Caki2 (cell line): ENCODE data around the gene COL4A1. TPM values are rescaled to one million over a fixed set of nuclear protein-coding genes. Genes with fewer than 3 reads are reported as not detected.
A peak's percentile ranks its signal among the peaks of the same experiment; 100 is the strongest.

ENCODE experiments used
- DNase-seq: peaks from one replicate; pipeline ENCODE4 v3.0.0-alpha.2; 2015; ENCODE audit warnings: low read depth
- in situ Hi-C: cut with HindIII; loops from 2 replicates; pipeline ENCODE4 v1.10.0; 2016; ENCODE audit warnings: low sequenced_read_pairs, low pct_unique_long_range_greater_than_20kb, mixed read lengths
- total RNA-seq: library from RNA; depleted of rRNA; stranded (reverse); fragments of >200 nt; shearing (Covaris generic); gene quantifications from 2 replicates; pipeline ENCODE4 v1.2.3, GENCODE V29; 2014; ENCODE audit warnings: low replicate concordance

The COL4A1 gene
- total RNA-seq, 1 experiment from 2014 or later: 454 TPM

DNA sequence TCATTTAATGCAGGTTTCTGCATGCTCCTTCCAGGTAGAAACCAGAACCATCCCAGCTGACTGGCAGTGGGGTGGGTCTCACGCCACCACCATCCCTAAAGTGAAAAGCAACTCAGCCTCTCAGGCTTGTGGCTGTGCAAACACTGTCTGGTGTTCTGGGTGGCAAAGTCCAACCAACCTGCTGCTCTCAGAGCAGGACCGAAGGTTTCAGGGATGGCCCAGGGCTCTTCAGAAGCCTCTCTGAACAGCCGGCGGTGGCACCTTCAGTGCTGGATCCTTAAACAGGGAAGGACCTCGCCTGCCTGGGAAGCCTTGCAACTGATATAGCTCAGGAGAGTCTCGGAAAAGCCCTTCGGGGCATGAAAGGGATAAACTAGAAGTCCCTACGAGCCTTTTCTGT, 100.8 kb downstream of the COL4A1 start:
- no peak for DNase-seq
- in situ Hi-C loops: no loop called here

GRCh38 chr13:110201114-110201513, 105.8 kb downstream of the COL4A1 start:
- in situ Hi-C loops: no loop called here
- no peak for DNase-seq

DNA sequence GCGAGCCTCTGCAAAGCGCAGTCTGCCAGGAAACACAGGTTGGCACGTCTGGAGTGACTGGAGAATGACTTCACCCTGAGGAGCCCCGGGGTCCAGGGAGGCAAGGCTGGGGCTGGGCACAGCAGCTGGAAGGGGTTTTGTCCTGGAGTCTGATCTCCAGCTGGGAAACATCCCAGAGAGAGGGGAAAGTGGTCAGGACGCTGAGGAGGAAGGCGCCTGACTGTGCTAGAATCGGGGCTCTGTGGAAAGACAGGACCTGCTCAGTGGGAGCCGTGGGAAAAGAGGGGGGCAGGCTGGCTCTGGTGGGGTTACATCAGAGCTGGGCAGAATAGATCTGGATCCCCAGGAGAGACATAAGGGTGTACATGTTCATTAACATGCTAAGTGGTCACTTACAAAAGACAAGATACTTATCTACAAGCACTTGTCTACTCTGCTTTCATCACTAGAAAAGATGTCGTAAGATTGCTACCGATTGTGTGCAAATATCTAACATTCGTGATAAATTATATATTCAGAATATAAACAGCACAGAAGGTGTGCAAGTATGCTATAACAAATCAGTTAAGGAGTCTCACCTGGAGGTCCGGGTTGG, 106.6 kb downstream of the COL4A1 start:
- DNase-seq: no peak
- in situ Hi-C loops: no loop called here

DNA sequence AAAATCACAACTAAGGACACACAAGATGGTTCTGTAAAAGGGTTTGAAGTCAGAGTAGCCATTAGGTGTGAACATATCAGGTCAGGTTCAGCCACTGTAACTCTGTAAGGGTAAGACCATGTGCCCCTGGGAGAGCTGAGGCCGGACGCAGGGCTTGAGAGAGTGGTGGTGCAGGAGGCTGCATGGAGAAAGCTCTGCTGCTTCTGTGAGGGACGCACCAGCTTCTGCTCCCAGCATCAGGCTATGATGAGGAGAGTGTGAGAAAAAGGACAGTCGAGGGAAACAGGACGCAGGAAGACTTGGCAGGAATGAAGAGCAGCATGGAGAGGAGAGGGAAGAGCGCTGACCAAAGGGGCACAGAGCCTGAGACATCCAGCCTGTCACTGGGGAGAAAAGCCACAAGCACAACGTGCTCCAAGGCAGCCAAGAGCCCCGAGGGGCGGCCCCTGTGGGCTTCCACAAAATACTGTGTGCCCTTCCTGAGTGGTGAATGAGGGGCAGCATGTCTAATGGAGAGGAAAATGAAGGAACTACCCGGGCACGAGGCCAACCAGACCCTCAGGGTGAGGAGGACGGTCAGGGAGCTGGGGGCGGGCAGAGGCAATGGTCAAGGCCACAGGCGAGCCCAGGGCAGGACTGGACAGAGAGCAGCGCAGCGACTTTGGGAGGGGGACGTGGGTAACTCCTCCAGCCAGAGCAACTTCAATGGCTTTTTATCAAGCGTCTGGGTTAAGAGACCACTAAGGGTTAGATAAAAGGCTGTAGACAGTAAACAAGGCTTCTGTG, 107.7 kb downstream of the COL4A1 start:
- in situ Hi-C loops: no loop called here
- no peak for DNase-seq

DNA sequence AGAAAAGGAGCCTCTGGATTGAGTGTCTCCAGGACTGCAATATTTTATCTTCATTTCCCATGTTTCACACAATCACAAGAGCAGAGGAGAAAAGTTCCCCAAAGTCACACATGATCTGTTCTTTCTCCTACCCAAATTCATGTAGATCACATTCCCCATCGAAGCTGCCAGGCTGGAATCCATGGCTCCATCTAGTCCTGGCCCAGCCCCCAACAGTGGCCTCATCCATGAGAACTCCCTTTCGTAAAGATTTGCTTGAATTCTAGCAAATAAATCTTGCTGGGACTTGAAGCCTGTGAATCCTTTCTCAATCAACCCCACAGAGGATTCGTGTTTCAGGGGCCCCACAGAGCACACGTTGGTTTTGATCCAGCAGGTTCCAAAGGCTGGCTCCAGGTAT, 109.5 kb downstream of the COL4A1 start:
- in situ Hi-C loops: no loop called here
- no peak for DNase-seq

- in situ Hi-C loops: no loop called here
- no peak for DNase-seq
These were observed 109.9 kb downstream of the COL4A1 start for GRCh38 chr13:110197026-110197425.

GRCh38 chr13:110195547-110196485, 111.1 kb downstream of the COL4A1 start:
- in situ Hi-C loops: no loop called here
- no peak for DNase-seq

DNA sequence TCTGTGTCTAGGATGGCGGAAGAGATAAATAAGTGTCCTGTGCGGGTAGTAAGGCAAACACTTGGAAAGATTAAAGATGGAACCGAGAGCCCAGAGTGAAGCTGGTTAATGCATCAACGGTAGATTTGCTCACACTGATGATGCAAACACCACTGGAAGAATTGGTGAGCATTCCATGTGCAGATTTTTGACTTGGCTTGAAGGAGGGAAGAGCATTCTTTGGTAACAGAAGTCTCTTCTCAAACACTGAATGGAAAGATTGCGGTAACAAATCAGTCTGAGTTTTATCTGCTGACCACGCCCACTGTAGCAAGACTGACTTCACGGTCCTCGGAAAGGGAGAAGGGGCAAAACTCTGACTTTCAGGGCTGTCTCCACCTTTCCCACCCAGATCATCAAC, 112.5 kb downstream of the COL4A1 start:
- in situ Hi-C loops: no loop called here
- DNase-seq: no peak

DNA sequence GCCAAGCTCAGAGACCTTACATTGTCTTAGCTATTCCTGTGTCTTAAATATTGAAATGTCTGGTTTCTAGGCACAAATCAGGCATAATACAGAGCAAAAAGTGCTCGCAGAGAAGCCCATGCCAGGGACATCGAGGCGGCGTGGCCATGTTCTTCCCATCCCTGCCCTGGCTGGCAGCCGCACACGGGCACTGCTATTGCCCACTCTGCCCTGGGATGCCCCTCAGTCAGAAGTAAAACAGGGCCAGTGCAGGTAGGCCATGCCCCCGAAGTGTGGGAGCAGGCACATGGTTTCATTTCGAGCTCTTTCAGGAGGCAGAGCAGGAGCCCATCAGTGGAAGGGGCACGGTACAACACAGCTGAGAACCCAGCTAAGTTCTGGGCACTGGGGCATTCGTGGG, 113.5 kb downstream of the COL4A1 start:
- in situ Hi-C loops: no loop called here
- DNase-seq: no peak

GRCh38 chr13:110192472-110192871, 114.5 kb downstream of the COL4A1 start:
- in situ Hi-C loops: no loop called here
- no peak for DNase-seq

DNA sequence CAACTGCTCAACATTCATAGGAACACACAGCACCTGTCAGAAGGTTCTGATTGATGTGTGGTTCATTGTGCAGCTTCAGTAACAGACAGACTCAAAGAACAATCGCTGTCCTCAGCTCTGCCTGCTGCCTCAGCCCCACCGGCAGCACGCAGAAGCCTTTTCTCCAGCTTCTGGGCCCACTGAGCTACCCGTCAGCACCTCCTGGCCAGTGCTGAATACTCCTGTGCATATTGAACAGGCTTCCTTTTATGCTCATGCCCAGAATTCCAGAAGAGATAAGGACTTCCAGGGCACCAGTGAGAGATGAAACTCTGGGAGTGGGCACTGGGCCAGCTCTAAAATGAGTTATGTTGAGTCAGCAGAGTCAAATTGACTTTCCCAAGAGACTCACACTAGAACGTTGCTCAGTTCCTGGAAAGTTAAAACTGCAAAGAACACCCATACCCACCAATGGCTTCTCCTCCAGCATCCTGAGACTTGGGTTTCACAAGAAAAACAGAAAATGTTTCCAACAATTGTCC, 119.3 kb downstream of the COL4A1 start:
- no peak for DNase-seq
- in situ Hi-C loops: no loop called here

GRCh38 chr13:110186231-110186855, 120.6 kb downstream of the COL4A1 start:
- no peak for DNase-seq
- in situ Hi-C loops: no loop called here

GRCh38 chr13:110185696-110186095, 121.3 kb downstream of the COL4A1 start:
- in situ Hi-C loops: no loop called here
- DNase-seq: no peak

DNA sequence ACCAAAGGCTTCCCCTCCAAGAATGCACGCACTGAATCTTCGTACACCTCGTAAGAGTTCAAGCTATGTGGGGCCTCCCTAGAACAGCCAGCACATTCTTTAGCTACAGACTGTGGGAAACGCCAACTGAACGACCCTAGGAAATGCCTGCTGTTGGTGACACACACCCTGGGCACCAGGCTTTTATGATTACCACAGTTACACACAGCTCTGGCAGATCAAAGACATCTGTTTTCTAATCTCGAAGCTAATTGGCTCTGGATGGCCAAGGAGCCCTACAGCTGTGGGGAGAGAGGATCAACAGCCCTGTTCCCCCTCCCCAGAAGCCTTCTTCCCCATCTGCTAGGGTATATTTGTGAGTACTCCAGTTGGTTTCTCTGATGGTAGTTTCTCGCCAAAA, 123.0 kb downstream of the COL4A1 start:
- no peak for DNase-seq
- in situ Hi-C loops: no loop called here

DNA sequence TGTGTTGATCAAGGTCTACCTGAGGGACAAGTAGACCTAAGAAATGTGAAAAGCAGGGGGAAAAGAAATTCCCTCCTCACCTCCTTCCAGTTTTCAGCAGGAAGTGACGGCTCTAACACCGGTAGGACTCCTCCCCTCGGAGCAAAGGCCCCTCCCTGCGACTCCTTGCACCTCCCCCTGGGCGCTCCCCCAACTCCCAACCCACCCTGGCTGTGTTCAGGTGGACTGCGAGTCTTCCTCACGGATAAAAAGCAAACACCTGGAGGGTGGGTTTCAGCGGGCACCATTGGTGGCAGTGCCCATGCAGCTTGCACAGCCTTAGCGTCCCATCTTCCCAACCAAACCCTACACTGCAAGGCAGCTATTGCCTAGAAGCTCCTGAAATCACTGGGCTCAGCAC, 124.5 kb downstream of the COL4A1 start:
- in situ Hi-C loops: no loop called here
- no peak for DNase-seq

GRCh38 chr13:110182003-110182402, 125.0 kb downstream of the COL4A1 start:
- in situ Hi-C loops: no loop called here
- DNase-seq: no peak

DNA sequence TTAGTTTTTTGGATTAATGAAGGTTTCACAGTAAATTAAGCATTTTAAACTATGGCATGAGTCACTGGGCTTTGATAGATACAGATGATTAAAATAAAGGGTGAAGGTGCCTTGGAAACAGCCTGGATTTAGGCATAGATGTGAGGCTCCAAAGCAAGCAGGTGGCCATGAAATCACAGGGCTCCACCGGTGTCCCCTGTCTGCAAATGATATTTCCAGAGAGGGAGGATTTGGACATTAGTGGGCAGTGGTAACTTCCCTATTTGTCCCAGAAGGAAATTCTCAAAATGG, 127.2 kb downstream of the COL4A1 start:
- in situ Hi-C loops: no loop called here
- DNase-seq: no peak

GRCh38 chr13:110179116-110179856, 127.7 kb downstream of the COL4A1 start:
- in situ Hi-C loops: no loop called here
- peak; percentile 6 for DNase-seq
